HG03097 (cell line): ENCODE results near the gene CALML5.

Experiments used
- ATAC-seq: cut with Tn5 transposase; IDR thresholded peaks from one replicate; pipeline ENCODE4 v1.9.1; 2021; ENCODE audit not compliant: unreplicated experiment, low FRiP score

Gene CALML5

GRCh38 chr10:5467634-5468255 lies 31.6 kb downstream of the CALML5 start:
- ATAC-seq, result no peak

GRCh38 chr10:5467207-5467535 lies 32.2 kb downstream of the CALML5 start:
- ATAC-seq, result no peak

GRCh38 chr10:5466451-5467206 lies 32.7 kb downstream of the CALML5 start:
- no peak for ATAC-seq

GRCh38 chr10:5465976-5466450 lies 33.4 kb downstream of the CALML5 start:
- ATAC-seq, result no peak

GRCh38 chr10:5464546-5464945 lies 34.8 kb downstream of the CALML5 start:
- no peak for ATAC-seq

GRCh38 chr10:5462841-5463293 lies 36.5 kb downstream of the CALML5 start:
- no peak for ATAC-seq

GRCh38 chr10:5461914-5462840 lies 37.2 kb downstream of the CALML5 start:
- ATAC-seq, result no peak

GRCh38 chr10:5461203-5461588 lies 38.2 kb downstream of the CALML5 start:
- ATAC-seq, result no peak

- no peak for ATAC-seq
These were observed 38.7 kb downstream of the CALML5 start for GRCh38 chr10:5460468-5461202.

GRCh38 chr10:5458949-5459747 lies 40.2 kb downstream of the CALML5 start:
- no peak for ATAC-seq

GRCh38 chr10:5458425-5458824 lies 40.9 kb downstream of the CALML5 start:
- ATAC-seq, result no peak

GRCh38 chr10:5457741-5458140 lies 41.6 kb downstream of the CALML5 start:
- no peak for ATAC-seq

GRCh38 chr10:5456563-5456962 lies 42.8 kb downstream of the CALML5 start:
- ATAC-seq, result no peak

- ATAC-seq, result no peak
These were observed 45.5 kb downstream of the CALML5 start for GRCh38 chr10:5453749-5454489.

GRCh38 chr10:5450605-5451384 lies 48.6 kb downstream of the CALML5 start:
- ATAC-seq, result no peak

GRCh38 chr10:5449823-5450222 lies 49.5 kb downstream of the CALML5 start:
- no peak for ATAC-seq

- ATAC-seq, result no peak
These were observed 50.1 kb downstream of the CALML5 start for GRCh38 chr10:5449227-5449626.
